HEK293 (cell line): ENCODE data around the gene FRMD3.

Experiments used
- CTCF ChIA-PET: fragments of 350-600 bp; formaldehyde crosslinking; extraction: SDS; loops from one replicate; lab custom pipeline; 2021; ENCODE audit warnings: antibody characterized with exemption; lab: Yijun Ruan, JAX
- POLR2A ChIA-PET: fragments of 300-600 bp; formaldehyde crosslinking; extraction: SDS; loops from one replicate; lab custom pipeline; 2020; ENCODE audit warnings: antibody characterized with exemption, inconsistent platforms; lab: Yijun Ruan, JAX
- H3K27ac ChIP-seq: fragments of 200-500 bp; sonication (Bioruptor generic); 2 replicates; pipeline ENCODE4 v1.5.1; 2014; ENCODE audit warnings: low read depth, low read length, control low read depth, inconsistent platforms; ENCODE audit errors: extremely low read depth
- H3K36me3 ChIP-seq, 2 experiments: fragments of 200-500 bp in 1 of 2; sonication (Bioruptor generic) in 1 of 2; 1 replicate in 1 of 2; 2 replicates in 1 of 2; pipeline ENCODE4 v1.5.1; 2014 to 2017; ENCODE audit warnings: inconsistent platforms in 2 of 2, low read length in 2 of 2; ENCODE audit not compliant: control insufficient read depth in 2 of 2, insufficient read depth in 1 of 2
- H3K4me1 ChIP-seq: fragments of 200-500 bp; sonication (Bioruptor generic); 2 replicates; pipeline ENCODE4 v1.5.1; 2014; ENCODE audit warnings: mild to moderate bottlenecking, low read length, inconsistent platforms; ENCODE audit not compliant: control insufficient read depth, insufficient read depth
- H3K4me3 ChIP-seq: 2 replicates; pipeline ENCODE4 v1.5.1; 2011; ENCODE audit warnings: low read depth, mild to moderate bottlenecking, control low read depth, low read length, moderate library complexity
- H3K9me3 ChIP-seq: fragments of 200-500 bp; sonication (Bioruptor generic); 2 replicates; pipeline ENCODE4 v1.5.1; 2014; ENCODE audit warnings: low read depth, low read length, inconsistent platforms; ENCODE audit not compliant: control insufficient read depth, insufficient read depth
- KLF16 ChIP-seq: fragments of 450-650 bp; formaldehyde crosslinking; IDR thresholded peaks from 2 replicates; pipeline ENCODE4 v1.5.1; 2017; ENCODE audit warnings: missing biosample characterization, missing genetic modification characterization
- ZBTB20 ChIP-seq: fragments of 450-650 bp; formaldehyde crosslinking; IDR thresholded peaks from 2 replicates; pipeline ENCODE4 v1.5.1; 2016; ENCODE audit warnings: missing biosample characterization, missing genetic modification characterization
- ZFP37 ChIP-seq: fragments of 450-650 bp; formaldehyde crosslinking; IDR thresholded peaks from 2 replicates; pipeline ENCODE4 v1.5.1; 2016; ENCODE audit warnings: missing biosample characterization, missing genetic modification characterization
- ZNF2 ChIP-seq: fragments of 450-650 bp; formaldehyde crosslinking; IDR thresholded peaks from 2 replicates; pipeline ENCODE4 v1.5.1; 2016; ENCODE audit warnings: missing biosample characterization, missing genetic modification characterization
- ZNF214 ChIP-seq: fragments of 450-650 bp; formaldehyde crosslinking; IDR thresholded peaks from 2 replicates; pipeline ENCODE4 v1.5.1; 2017; ENCODE audit warnings: missing biosample characterization, mild to moderate bottlenecking, missing genetic modification characterization, borderline replicate concordance
- ZNF391 ChIP-seq: fragments of 450-650 bp; formaldehyde crosslinking; IDR thresholded peaks from 2 replicates; pipeline ENCODE4 v1.5.1; 2016; ENCODE audit warnings: low read depth, missing biosample characterization, missing genetic modification characterization, borderline replicate concordance
- ZNF423 ChIP-seq: fragments of 450-650 bp; formaldehyde crosslinking; IDR thresholded peaks from 2 replicates; pipeline ENCODE4 v1.5.1; 2016; ENCODE audit warnings: missing biosample characterization, missing genetic modification characterization
- ZNF426 ChIP-seq: fragments of 450-650 bp; formaldehyde crosslinking; IDR thresholded peaks from 2 replicates; pipeline ENCODE4 v1.5.1; 2017; ENCODE audit warnings: missing biosample characterization, missing genetic modification characterization, mild to moderate bottlenecking, inconsistent platforms, moderate library complexity
- ZNF521 ChIP-seq: fragments of 450-650 bp; formaldehyde crosslinking; IDR thresholded peaks from 2 replicates; pipeline ENCODE4 v1.5.1; 2017; ENCODE audit warnings: missing biosample characterization, mild to moderate bottlenecking, missing genetic modification characterization
- ZNF555 ChIP-seq: fragments of 450-650 bp; formaldehyde crosslinking; conservative IDR thresholded peaks from 2 replicates; pipeline ENCODE4 v1.5.1; 2017; ENCODE audit warnings: missing biosample characterization, mild to moderate bottlenecking, missing genetic modification characterization, inconsistent platforms
- ZNF629 ChIP-seq: fragments of 450-650 bp; formaldehyde crosslinking; IDR thresholded peaks from 2 replicates; pipeline ENCODE4 v1.5.1; 2017; ENCODE audit warnings: missing biosample characterization, missing genetic modification characterization
- ZNF664 ChIP-seq: fragments of 450-650 bp; formaldehyde crosslinking; IDR thresholded peaks from 2 replicates; pipeline ENCODE4 v1.5.1; 2016; ENCODE audit warnings: missing biosample characterization, missing genetic modification characterization
- ZNF677 ChIP-seq: fragments of 450-650 bp; IDR thresholded peaks from 2 replicates; pipeline ENCODE4 v1.5.0; 2018; ENCODE audit warnings: missing biosample characterization, mild to moderate bottlenecking, missing genetic modification characterization, moderate library complexity
- ZNF747 ChIP-seq: fragments of 450-650 bp; formaldehyde crosslinking; IDR thresholded peaks from 2 replicates; pipeline ENCODE4 v1.5.1; 2016; ENCODE audit warnings: missing biosample characterization, missing genetic modification characterization
- ZNF843 ChIP-seq: fragments of 450-650 bp; formaldehyde crosslinking; IDR thresholded peaks from 2 replicates; pipeline ENCODE4 v1.5.1; 2016; ENCODE audit warnings: missing biosample characterization, missing genetic modification characterization
- TF ChIP-seq, protein P1 (sequence below): fragments of 450-650 bp; formaldehyde crosslinking; IDR thresholded peaks from 2 replicates; pipeline ENCODE4 v1.5.1; 2016; ENCODE audit warnings: missing biosample characterization, missing genetic modification characterization
- TF ChIP-seq, protein P2 (sequence below): fragments of 450-650 bp; formaldehyde crosslinking; IDR thresholded peaks from 2 replicates; pipeline ENCODE4 v1.5.1; 2016; ENCODE audit warnings: missing biosample characterization, missing genetic modification characterization
- TF ChIP-seq, protein P3 (sequence below): fragments of 450-650 bp; formaldehyde crosslinking; IDR thresholded peaks from 2 replicates; pipeline ENCODE4 v1.5.1; 2016; ENCODE audit warnings: missing biosample characterization, missing genetic modification characterization
- TF ChIP-seq, protein P4 (sequence below): fragments of 450-650 bp; formaldehyde crosslinking; IDR thresholded peaks from 2 replicates; pipeline ENCODE4 v1.5.1; 2016; ENCODE audit warnings: missing biosample characterization, missing genetic modification characterization, borderline replicate concordance

FRMD3 gene

DNA sequence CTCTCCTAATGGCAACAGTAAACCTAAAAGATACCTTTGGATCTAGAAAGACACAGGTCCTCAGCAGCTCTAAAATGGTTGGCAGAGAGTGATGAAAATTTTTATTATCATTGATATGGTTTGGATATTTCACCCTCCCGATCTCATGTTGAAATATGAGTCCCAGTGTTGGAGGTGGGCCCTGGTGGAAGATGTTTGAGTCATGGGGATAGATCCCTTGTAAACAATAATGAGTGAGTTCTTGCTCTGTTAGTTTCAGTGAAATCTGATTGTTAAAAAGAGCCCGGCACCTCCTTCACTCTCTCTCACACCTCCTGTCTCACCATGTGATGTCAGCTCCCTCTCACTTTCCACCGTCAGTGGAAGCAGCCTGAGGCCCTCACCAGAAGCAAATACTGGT lies 117.7 kb downstream of the FRMD3 start:
- ChIA-PET CTCF (no interaction called here), POLR2A (no interaction called here)
- Histone ChIP-seq H3K27ac (no peak overlapping the region), H3K4me3 (no peak overlapping the region), H3K4me1 (no peaks in the 10 kb centered on the region), H3K36me3 (no peaks in the 10 kb centered on the region), H3K9me3 (no peaks in the 10 kb centered on the region)
- no peak for TF ChIP-seq ZNF664 (tag by site-specific recombination)
- TF ChIP-seq ZNF555 (tag by site-specific recombination), result no peak
- TF ChIP-seq, protein P1, sequence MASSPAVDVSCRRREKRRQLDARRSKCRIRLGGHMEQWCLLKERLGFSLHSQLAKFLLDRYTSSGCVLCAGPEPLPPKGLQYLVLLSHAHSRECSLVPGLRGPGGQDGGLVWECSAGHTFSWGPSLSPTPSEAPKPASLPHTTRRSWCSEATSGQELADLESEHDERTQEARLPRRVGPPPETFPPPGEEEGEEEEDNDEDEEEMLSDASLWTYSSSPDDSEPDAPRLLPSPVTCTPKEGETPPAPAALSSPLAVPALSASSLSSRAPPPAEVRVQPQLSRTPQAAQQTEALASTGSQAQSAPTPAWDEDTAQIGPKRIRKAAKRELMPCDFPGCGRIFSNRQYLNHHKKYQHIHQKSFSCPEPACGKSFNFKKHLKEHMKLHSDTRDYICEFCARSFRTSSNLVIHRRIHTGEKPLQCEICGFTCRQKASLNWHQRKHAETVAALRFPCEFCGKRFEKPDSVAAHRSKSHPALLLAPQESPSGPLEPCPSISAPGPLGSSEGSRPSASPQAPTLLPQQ, result no peak

DNA sequence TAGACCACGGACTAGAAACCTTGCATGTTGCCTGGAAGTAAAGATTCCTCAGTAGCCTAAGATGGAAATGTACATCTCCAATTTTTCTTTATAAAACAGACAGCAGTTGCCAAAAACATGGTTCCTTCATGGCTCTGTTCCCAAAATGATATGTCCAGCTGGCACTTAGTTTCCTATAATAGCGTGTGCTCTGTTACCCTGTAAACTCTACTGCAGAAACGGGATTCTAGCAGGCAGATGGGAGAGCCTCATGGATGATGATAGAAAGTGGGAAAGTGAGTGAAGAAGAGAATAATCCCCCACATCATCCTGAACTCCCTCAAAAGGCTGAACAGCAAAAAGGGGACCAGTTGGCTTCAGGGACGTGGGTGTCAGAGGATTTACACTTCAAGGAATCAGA lies 118.2 kb downstream of the FRMD3 start:
- Histone ChIP-seq H3K4me3 (no peak overlapping the region), H3K36me3 (no peaks in the 10 kb centered on the region), H3K9me3 (no peaks in the 10 kb centered on the region), H3K4me1 (no peaks in the 10 kb centered on the region), H3K27ac (no peak overlapping the region)
- TF ChIP-seq ZNF521 (tag by site-specific recombination) (no peak), ZNF843 (tag by site-specific recombination) (no peak), ZNF629 (tag by site-specific recombination) (no peak), ZNF747 (tag by site-specific recombination) (no peak), ZBTB20 (tag by site-specific recombination) (no peak), ZFP37 (tag by site-specific recombination) (no peak), ZNF2 (no peak), ZNF677 (tag by site-specific recombination) (no peak), ZNF426 (tag by site-specific recombination) (no peak), ZNF391 (tag by site-specific recombination) (no peak)
- TF ChIP-seq, protein P2, sequence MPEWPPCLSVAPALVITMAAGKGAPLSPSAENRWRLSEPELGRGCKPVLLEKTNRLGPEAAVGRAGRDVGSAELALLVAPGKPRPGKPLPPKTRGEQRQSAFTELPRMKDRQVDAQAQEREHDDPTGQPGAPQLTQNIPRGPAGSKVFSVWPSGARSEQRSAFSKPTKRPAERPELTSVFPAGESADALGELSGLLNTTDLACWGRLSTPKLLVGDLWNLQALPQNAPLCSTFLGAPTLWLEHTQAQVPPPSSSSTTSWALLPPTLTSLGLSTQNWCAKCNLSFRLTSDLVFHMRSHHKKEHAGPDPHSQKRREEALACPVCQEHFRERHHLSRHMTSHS, result no peak
- TF ChIP-seq, protein P3, sequence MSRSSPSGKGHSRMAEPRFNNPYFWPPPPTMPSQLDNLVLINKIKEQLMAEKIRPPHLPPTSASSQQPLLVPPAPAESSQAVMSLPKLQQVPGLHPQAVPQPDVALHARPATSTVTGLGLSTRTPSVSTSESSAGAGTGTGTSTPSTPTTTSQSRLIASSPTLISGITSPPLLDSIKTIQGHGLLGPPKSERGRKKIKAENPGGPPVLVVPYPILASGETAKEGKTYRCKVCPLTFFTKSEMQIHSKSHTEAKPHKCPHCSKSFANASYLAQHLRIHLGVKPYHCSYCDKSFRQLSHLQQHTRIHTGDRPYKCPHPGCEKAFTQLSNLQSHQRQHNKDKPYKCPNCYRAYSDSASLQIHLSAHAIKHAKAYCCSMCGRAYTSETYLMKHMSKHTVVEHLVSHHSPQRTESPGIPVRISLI, result no peak
- ChIA-PET CTCF (no interaction called here), POLR2A (no interaction called here)

DNA sequence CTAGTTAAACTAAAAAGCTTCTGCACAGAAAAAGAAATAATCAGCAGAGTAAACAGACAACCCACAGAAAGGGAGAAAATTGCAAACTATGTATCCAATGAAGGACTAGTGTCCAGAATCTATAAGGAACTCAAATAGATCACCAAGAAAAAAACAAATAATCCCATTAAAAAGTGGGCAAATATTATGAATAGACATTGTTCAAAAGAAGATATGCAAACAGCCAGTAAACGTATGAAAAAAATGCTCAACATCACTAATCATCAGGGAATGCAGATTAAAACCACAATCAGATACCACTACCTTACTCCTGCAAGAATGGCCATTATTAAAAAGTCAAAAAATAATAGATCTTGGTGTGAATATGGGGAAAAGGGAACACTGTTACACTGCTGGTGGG lies 119.9 kb downstream of the FRMD3 start:
- no peak overlapping the region for H3K4me3 ChIP-seq
- no peak for TF ChIP-seq ZNF423 (tag by site-specific recombination)
- TF ChIP-seq ZNF214 (tag by site-specific recombination), result no peak
- TF ChIP-seq, protein P4, sequence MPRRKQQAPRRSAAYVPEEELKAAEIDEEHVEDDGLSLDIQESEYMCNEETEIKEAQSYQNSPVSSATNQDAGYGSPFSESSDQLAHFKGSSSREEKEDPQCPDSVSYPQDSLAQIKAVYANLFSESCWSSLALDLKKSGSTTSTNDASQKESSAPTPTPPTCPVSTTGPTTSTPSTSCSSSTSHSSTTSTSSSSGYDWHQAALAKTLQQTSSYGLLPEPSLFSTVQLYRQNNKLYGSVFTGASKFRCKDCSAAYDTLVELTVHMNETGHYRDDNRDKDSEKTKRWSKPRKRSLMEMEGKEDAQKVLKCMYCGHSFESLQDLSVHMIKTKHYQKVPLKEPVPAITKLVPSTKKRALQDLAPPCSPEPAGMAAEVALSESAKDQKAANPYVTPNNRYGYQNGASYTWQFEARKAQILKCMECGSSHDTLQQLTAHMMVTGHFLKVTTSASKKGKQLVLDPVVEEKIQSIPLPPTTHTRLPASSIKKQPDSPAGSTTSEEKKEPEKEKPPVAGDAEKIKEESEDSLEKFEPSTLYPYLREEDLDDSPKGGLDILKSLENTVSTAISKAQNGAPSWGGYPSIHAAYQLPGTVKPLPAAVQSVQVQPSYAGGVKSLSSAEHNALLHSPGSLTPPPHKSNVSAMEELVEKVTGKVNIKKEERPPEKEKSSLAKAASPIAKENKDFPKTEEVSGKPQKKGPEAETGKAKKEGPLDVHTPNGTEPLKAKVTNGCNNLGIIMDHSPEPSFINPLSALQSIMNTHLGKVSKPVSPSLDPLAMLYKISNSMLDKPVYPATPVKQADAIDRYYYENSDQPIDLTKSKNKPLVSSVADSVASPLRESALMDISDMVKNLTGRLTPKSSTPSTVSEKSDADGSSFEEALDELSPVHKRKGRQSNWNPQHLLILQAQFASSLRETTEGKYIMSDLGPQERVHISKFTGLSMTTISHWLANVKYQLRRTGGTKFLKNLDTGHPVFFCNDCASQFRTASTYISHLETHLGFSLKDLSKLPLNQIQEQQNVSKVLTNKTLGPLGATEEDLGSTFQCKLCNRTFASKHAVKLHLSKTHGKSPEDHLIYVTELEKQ (tag by site-specific recombination), result no peak
- TF ChIP-seq ZNF664 (tag by site-specific recombination), result no peak
- no peak for TF ChIP-seq KLF16
- POLR2A ChIA-PET, result no interaction called here
- H3K36me3 ChIP-seq, result no peaks in the 10 kb centered on the region
- H3K27ac ChIP-seq, result no peak overlapping the region
- H3K9me3 ChIP-seq, result no peaks in the 10 kb centered on the region
- CTCF ChIA-PET, result interaction anchor here (1.2 kb wide), 1 partner anchor 126 kb away, joined by 3 read pairs; no protein-coding TSS in a partner anchor
- H3K4me1 ChIP-seq, result no peaks in the 10 kb centered on the region
